ENCODE measurements around the gene SUPT4H1. TPM values are rescaled to one million over a fixed set of nuclear protein-coding genes. Genes with fewer than 3 reads are reported as not detected.

Gene SUPT4H1
- total and polyA plus RNA-seq, 3 donors from 2014 or later: 59.3 to 98.5 (median 64.4) TPM

- Histone ChIP-seq H3K4me3 (no peak overlapping the region), H3K4me1 (no peaks in the 10 kb centered on the region), H3K36me3 (ENCODE audit: low read depth, missing control alignments) (no peaks in the 10 kb centered on the region), H3K27me3 (no peaks in the 10 kb centered on the region), H3K27ac (no peak overlapping the region), H3K9me3 (no peaks in the 10 kb centered on the region)
- TF ChIP-seq POLR2A (IDR thresholded peaks at IDR 0.05): no peak
- TF ChIP-seq CTCF (IDR thresholded peaks at IDR 0.05): no peak
- WGBS, 2 donors: 71 to 78% methylated on average over 2 of the region's 2 CpGs
- no peak for DNase-seq
- intact Hi-C loops (cut with DNase I; ENCODE audit: low total_unique reads): no loop called here
Observed at GRCh38 chr17:58375811-58376210, 23.8 kb upstream of the SUPT4H1 start.

GRCh38 chr17:58375256-58375655 lies 23.3 kb upstream of the SUPT4H1 start:
- Histone ChIP-seq H3K9me3 (no peaks in the 10 kb centered on the region), H3K36me3 (ENCODE audit: low read depth, missing control alignments) (no peaks in the 10 kb centered on the region), H3K27me3 (no peaks in the 10 kb centered on the region), H3K27ac (no peak overlapping the region), H3K4me3 (no peak overlapping the region), H3K4me1 (no peaks in the 10 kb centered on the region)
- TF ChIP-seq CTCF (IDR thresholded peaks at IDR 0.05) (no peak), POLR2A (IDR thresholded peaks at IDR 0.05) (no peak)
- no peak for DNase-seq
- intact Hi-C loops (cut with DNase I; ENCODE audit: low total_unique reads): no loop called here
- 83 to 85% methylated on average over 5 of the region's 5 CpGs for WGBS, 2 donors

GRCh38 chr17:58373923-58374322 lies 21.9 kb upstream of the SUPT4H1 start:
- 91 to 98% methylated on average over 1 of the region's 1 CpG for WGBS, 2 donors
- H3K4me1 ChIP-seq: no peaks in the 10 kb centered on the region
- no peaks in the 10 kb centered on the region for H3K27me3 ChIP-seq
- H3K36me3 ChIP-seq (ENCODE audit: low read depth, missing control alignments): no peaks in the 10 kb centered on the region
- intact Hi-C loops (cut with DNase I; ENCODE audit: low total_unique reads): no loop called here
- no peak overlapping the region for H3K4me3 ChIP-seq
- no peak overlapping the region for H3K27ac ChIP-seq
- no peak for TF ChIP-seq CTCF (IDR thresholded peaks at IDR 0.05)
- TF ChIP-seq POLR2A (IDR thresholded peaks at IDR 0.05): no peak
- no peaks in the 10 kb centered on the region for H3K9me3 ChIP-seq
- no peak for DNase-seq

- Histone ChIP-seq H3K27ac (no peak overlapping the region), H3K36me3 (ENCODE audit: low read depth, missing control alignments) (no peaks in the 10 kb centered on the region), H3K4me3 (no peak overlapping the region), H3K27me3 (no peaks in the 10 kb centered on the region), H3K4me1 (no peaks in the 10 kb centered on the region), H3K9me3 (no peaks in the 10 kb centered on the region)
- DNase-seq: no peak
- 93% methylated on average over 5 of the region's 5 CpGs for WGBS, 2 donors
- intact Hi-C loops (cut with DNase I; ENCODE audit: low total_unique reads): no loop called here
- TF ChIP-seq CTCF (IDR thresholded peaks at IDR 0.05): no peak
- no peak for TF ChIP-seq POLR2A (IDR thresholded peaks at IDR 0.05)
Observed at GRCh38 chr17:58373003-58373402, 21.0 kb upstream of the SUPT4H1 start.

- no peak for DNase-seq
- no peak overlapping the region for H3K4me3 ChIP-seq
- TF ChIP-seq POLR2A (IDR thresholded peaks at IDR 0.05): no peak
- TF ChIP-seq CTCF (IDR thresholded peaks at IDR 0.05): no peak
- WGBS, 2 donors: 84 to 85% methylated on average over 5 to 6 of the region's 6 CpGs
- no peak overlapping the region for H3K27ac ChIP-seq
- H3K4me1 ChIP-seq: no peaks in the 10 kb centered on the region
- intact Hi-C loops (cut with DNase I; ENCODE audit: low total_unique reads): no loop called here
- H3K9me3 ChIP-seq: no peaks in the 10 kb centered on the region
- H3K36me3 ChIP-seq (ENCODE audit: low read depth, missing control alignments): no peaks in the 10 kb centered on the region
- H3K27me3 ChIP-seq: no peaks in the 10 kb centered on the region
Observed at GRCh38 chr17:58371300-58371950, 19.4 kb upstream of the SUPT4H1 start.

All from testis (tissue), 3 donors.